ENCODE data around the gene TEKT5. TPM values are rescaled to one million over a fixed set of nuclear protein-coding genes. Genes with fewer than 3 reads are reported as not detected.
A peak's percentile ranks its signal among the peaks of the same experiment; 100 is the strongest.

Gene TEKT5

GRCh38 chr16:10580883-10581247, 113.9 kb downstream of the TEKT5 start:
- Histone ChIP-seq H3K4me2 (ENCODE audit: low read length) (peak overlapping the region; percentile 87), H3K9me3 (replicated peaks; ENCODE audit: low read length) (no peaks in the 10 kb centered on the region), H3K27me3 (ENCODE audit: control insufficient read depth, insufficient read depth, low read length) (no peaks in the 10 kb centered on the region), H3K4me1 (ENCODE audit: control insufficient read depth, insufficient read depth, low read length) (peaks cover 55% of the 10 kb centered on the region), H3K36me3 (ENCODE audit: insufficient read depth, low read length) (no peaks in the 10 kb centered on the region), H3K4me3 (ENCODE audit: low read length) (peak overlapping the region; percentile 91), H3K9ac (ENCODE audit: low read depth, low read length) (peak overlapping the region; percentile 91)

GRCh38 chr16:10579965-10580882, 114.5 kb downstream of the TEKT5 start, which contains the start of gene EMP2:
TSS of gene EMP2 (minus strand) at chr16:10580598. CDS start at chr16:10547617, 32,981 bp downstream.
- Histone ChIP-seq H3K4me1 (ENCODE audit: control insufficient read depth, insufficient read depth, low read length) (peaks cover 54% of the 10 kb centered on the region), H3K9ac (ENCODE audit: low read depth, low read length) (peak within 1 kb of the TSS; percentile 91)

GRCh38 chr16:10579575-10579964, 115.2 kb downstream of the TEKT5 start:
- Histone ChIP-seq H3K36me3 (ENCODE audit: insufficient read depth, low read length) (no peaks in the 10 kb centered on the region), H3K9ac (ENCODE audit: low read depth, low read length) (peak overlapping the region; percentile 91), H3K4me2 (ENCODE audit: low read length) (peak overlapping the region; percentile 87), H3K4me3 (ENCODE audit: low read length) (peak overlapping the region; percentile 91), H3K27me3 (ENCODE audit: control insufficient read depth, insufficient read depth, low read length) (no peaks in the 10 kb centered on the region), H3K9me3 (replicated peaks; ENCODE audit: low read length) (no peaks in the 10 kb centered on the region), H3K4me1 (ENCODE audit: control insufficient read depth, insufficient read depth, low read length) (peaks cover 47% of the 10 kb centered on the region)

More at GRCh38 chr16:10579965-10580882, 114.5 kb downstream of the TEKT5 start, which contains the start of gene EMP2:
- Histone ChIP-seq H3K36me3 (ENCODE audit: insufficient read depth, low read length) (no peaks in the 10 kb centered on the region), H3K27me3 (ENCODE audit: control insufficient read depth, insufficient read depth, low read length) (no peaks in the 10 kb centered on the region), H3K4me3 (ENCODE audit: low read length) (peak within 1 kb of the TSS; percentile 91), H3K9me3 (replicated peaks; ENCODE audit: low read length) (no peaks in the 10 kb centered on the region), H3K4me2 (ENCODE audit: low read length) (peak within 1 kb of the TSS; percentile 87)

GRCh38 chr16:10578474-10579316, 116.0 kb downstream of the TEKT5 start:
- Histone ChIP-seq H3K9ac (ENCODE audit: low read depth, low read length) (peak overlapping the region; percentile 91), H3K4me1 (ENCODE audit: control insufficient read depth, insufficient read depth, low read length) (peaks cover 45% of the 10 kb centered on the region), H3K9me3 (replicated peaks; ENCODE audit: low read length) (no peaks in the 10 kb centered on the region), H3K36me3 (ENCODE audit: insufficient read depth, low read length) (no peaks in the 10 kb centered on the region), H3K27me3 (ENCODE audit: control insufficient read depth, insufficient read depth, low read length) (no peaks in the 10 kb centered on the region), H3K4me2 (ENCODE audit: low read length) (peak overlapping the region; percentile 87), H3K4me3 (ENCODE audit: low read length) (peak overlapping the region; percentile 91)

Small RNA genes within 50 kb of the gene (small RNA-seq; reads per million reads assigned to genes)
- gene MTND4LP24 (not detected), gene MTND6P33 (not detected)
